Nephron (organoid): Measurements from ENCODE around the gene CNST.

Source experiments
- H3K27ac Mint-ChIP-seq, 3 experiments: 2 replicates each; pipeline ENCODE4 v1.8.0; 2020; ENCODE audit warnings: mixed read lengths in 3 of 3, mild to moderate bottlenecking in 2 of 3, moderate library complexity in 1 of 3
- H3K27me3 Mint-ChIP-seq: 2 replicates; pipeline ENCODE4 v1.8.0; 2021; ENCODE audit warnings: low read depth, mild to moderate bottlenecking, moderate library complexity, mixed read lengths
- H3K36me3 Mint-ChIP-seq: 2 replicates; pipeline ENCODE4 v1.8.0; 2020; ENCODE audit warnings: low read depth, mixed read lengths
- H3K4me1 Mint-ChIP-seq: 2 replicates; pipeline ENCODE4 v1.8.0; 2020; ENCODE audit warnings: mixed read lengths
- H3K4me3 Mint-ChIP-seq, 3 experiments: 2 replicates each; pipeline ENCODE4 v1.8.0; 2020; ENCODE audit warnings: mild to moderate bottlenecking in 3 of 3, mixed read lengths in 3 of 3, moderate library complexity in 2 of 3
- H3K9me3 Mint-ChIP-seq: 2 replicates; pipeline ENCODE4 v1.8.0; 2020; ENCODE audit warnings: mixed read lengths
- TF ChIP-seq, protein P1 (sequence below), 3 experiments: fragments of 200-600 bp; sonication (generic); IDR thresholded peaks; one replicate each; pipeline ENCODE4 v1.5.0; 2021; ENCODE audit warnings: antibody characterized with exemption in 3 of 3; ENCODE audit not compliant: unreplicated experiment in 3 of 3

Gene CNST

DNA sequence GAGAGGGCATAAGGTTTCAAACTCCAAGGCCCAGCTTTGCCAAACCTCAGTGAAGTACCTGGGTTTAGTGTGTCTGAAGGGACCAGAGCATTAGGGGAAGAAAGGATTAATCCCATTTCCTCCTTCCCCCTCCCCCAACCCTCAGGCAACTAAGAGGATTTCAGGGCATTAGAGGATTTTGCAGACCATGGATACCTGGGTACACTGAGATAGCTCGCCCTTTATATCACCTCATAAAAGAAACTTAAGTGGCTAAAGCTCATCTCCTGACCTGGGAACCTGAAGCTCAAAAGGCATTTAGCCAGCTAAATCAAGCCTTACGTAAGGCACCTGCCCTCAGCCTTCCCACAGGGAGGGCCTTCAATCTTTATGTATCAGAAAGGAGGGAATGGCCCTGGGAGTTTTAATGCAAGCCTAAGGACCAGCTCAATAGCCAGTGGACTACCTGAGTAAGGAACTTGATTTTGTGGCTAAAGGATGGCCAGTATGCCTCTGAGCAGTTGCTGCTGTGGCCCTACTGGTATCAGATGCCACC lies 32.8 kb upstream of the CNST start:
- Mint-ChIP-seq H3K4me3 (no peak overlapping the region), H3K27ac (no peak overlapping the region), H3K36me3 (peaks cover under 1% of the 10 kb centered on the region), H3K27me3 (peaks cover 9% of the 10 kb centered on the region), H3K4me1 (no peaks in the 10 kb centered on the region), H3K9me3 (peaks cover 17% of the 10 kb centered on the region)
- TF ChIP-seq, protein P1, sequence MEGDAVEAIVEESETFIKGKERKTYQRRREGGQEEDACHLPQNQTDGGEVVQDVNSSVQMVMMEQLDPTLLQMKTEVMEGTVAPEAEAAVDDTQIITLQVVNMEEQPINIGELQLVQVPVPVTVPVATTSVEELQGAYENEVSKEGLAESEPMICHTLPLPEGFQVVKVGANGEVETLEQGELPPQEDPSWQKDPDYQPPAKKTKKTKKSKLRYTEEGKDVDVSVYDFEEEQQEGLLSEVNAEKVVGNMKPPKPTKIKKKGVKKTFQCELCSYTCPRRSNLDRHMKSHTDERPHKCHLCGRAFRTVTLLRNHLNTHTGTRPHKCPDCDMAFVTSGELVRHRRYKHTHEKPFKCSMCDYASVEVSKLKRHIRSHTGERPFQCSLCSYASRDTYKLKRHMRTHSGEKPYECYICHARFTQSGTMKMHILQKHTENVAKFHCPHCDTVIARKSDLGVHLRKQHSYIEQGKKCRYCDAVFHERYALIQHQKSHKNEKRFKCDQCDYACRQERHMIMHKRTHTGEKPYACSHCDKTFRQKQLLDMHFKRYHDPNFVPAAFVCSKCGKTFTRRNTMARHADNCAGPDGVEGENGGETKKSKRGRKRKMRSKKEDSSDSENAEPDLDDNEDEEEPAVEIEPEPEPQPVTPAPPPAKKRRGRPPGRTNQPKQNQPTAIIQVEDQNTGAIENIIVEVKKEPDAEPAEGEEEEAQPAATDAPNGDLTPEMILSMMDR (IDR thresholded peaks at IDR 0.05; ENCODE audit: unreplicated experiment in 3 of 3), result no peak

DNA sequence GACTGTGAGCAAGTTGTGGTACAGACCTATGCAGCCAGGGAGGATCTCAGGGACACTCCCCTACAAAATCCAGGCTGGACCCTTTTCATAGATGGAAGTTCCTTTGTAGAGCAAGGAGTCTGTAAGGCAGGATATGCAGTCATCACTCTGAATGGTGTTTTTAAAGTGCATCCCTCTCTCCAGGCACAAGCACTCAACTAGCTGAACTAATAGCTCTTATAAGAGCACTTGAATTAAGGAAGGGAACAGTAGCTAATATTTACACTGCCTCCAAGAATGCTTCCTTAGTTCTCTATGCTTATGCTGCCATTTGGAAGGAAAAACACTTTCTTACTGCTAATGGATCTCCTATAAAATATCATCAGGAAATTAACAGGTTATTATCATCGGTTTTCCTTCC lies 32.1 kb upstream of the CNST start:
- peaks cover 9% of the 10 kb centered on the region for H3K27me3 Mint-ChIP-seq
- peaks cover 7% of the 10 kb centered on the region for H3K36me3 Mint-ChIP-seq
- H3K4me3 Mint-ChIP-seq, result no peak overlapping the region
- TF ChIP-seq, protein P1 (IDR thresholded peaks at IDR 0.05; ENCODE audit: unreplicated experiment in 3 of 3), result no peak
- no peaks in the 10 kb centered on the region for H3K4me1 Mint-ChIP-seq
- no peak overlapping the region for H3K27ac Mint-ChIP-seq
- H3K9me3 Mint-ChIP-seq, result peaks cover 13% of the 10 kb centered on the region

DNA sequence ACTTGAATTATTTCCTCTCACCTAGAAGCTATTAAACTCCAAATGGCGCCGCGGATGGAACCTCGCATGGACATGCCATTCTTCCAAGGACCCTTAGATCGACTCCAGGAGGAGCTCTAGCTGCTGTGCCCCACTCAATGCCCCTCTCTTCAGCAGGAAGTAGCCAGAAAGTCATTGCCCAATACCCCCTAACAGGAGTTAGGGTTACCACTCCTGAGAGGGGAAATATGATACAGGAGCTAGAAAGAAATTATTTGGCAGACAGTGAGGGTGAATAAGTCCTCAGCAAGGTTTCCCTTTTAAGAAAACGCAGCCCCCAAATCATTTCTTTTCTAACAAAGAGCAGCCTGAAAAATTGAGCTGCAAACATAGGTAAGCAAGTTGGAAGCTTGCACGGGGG lies 28.8 kb upstream of the CNST start:
- Mint-ChIP-seq H3K9me3 (no peaks in the 10 kb centered on the region), H3K4me3 (no peak overlapping the region), H3K27me3 (no peaks in the 10 kb centered on the region), H3K36me3 (peaks cover 16% of the 10 kb centered on the region), H3K4me1 (no peaks in the 10 kb centered on the region), H3K27ac (no peak overlapping the region)
- TF ChIP-seq, protein P1 (IDR thresholded peaks at IDR 0.05; ENCODE audit: unreplicated experiment in 3 of 3), result no peak

DNA sequence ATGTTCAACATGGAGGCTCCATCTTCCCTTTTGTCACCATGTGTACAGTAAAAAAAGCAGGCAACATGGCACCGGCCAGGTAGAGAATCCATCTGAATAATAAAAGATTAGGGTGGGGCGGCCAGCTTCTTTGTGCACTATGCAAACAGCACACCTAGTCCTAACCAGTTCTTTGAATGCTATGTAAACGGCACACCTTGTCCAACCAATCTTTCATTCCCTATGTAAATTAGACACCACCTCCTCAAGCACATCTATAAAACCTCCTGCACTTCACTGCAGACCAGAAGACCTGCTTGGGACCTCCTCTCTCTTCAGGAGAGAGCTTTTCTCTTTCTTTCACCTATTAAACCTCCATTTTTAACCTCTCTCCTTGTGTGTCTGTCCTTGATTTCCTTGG lies 28.4 kb upstream of the CNST start:
- Mint-ChIP-seq H3K27ac (no peak overlapping the region), H3K27me3 (no peaks in the 10 kb centered on the region), H3K4me3 (no peak overlapping the region), H3K9me3 (no peaks in the 10 kb centered on the region), H3K36me3 (peaks cover 16% of the 10 kb centered on the region), H3K4me1 (no peaks in the 10 kb centered on the region)
- TF ChIP-seq, protein P1 (IDR thresholded peaks at IDR 0.05; ENCODE audit: unreplicated experiment in 3 of 3), result no peak

DNA sequence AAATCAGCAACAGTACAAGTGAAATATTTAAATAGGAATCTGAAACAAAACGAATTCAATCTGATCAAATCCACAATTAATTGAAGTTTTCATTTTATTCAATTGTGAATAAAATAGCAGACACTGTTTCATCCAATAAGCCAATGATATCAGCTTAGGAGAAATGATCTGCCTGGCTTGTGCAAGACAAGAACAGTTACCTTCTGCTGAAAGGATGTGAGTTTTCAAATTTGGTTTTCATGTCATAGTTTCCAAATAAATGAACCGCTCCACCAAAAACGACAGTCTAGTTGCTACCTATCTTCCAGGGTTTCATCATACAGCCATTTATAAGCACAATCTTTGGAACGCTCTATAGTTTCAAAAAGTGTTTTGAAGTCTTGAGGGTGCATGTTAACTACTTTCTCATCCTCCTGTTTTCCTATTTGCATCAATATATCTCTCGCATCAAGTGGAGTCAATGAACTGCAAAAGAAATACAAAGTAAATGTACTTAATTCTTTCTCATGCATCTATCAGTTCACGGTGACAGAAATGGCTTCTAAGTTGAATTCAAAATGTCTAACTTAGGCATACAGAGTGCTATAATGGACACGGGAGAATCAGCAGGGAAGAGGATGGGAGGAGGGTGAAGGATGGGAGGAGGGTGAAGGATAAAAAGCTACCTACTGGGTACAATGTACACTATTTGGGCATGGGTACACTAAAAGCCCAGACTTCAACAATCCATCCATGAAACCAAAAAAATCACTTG lies 25.3 kb upstream of the CNST start:
- TF ChIP-seq, protein P1 (IDR thresholded peaks at IDR 0.05; ENCODE audit: unreplicated experiment in 3 of 3), result no peak
- Mint-ChIP-seq H3K36me3 (peaks cover 28% of the 10 kb centered on the region), H3K4me3 (no peak overlapping the region)

DNA sequence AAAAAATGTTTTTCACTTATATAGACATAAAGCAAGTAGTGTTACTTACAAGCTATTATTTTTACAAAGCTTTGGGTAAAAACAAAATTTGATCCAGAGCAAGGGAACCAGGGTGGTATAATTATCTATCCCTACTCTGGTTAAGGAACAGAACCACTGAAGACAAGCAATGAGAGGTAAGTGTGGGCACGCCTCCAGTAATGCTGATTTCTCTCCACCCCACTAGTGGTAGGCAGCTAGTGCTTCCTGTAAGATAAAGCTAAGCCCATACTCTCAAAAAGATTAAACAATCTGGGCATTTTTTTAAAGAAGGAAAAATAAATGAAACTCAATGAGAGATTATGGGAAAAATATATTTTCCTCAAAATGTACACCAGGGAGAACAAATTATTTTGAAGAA lies 22.3 kb upstream of the CNST start:
- Mint-ChIP-seq H3K4me3 (no peak overlapping the region), H3K36me3 (peaks cover 30% of the 10 kb centered on the region), H3K27ac (no peak overlapping the region), H3K4me1 (no peaks in the 10 kb centered on the region), H3K27me3 (no peaks in the 10 kb centered on the region), H3K9me3 (no peaks in the 10 kb centered on the region)
- TF ChIP-seq, protein P1 (IDR thresholded peaks at IDR 0.05; ENCODE audit: unreplicated experiment in 3 of 3), result no peak

More for the DNA sequence above, 25.3 kb upstream of the CNST start:
- Mint-ChIP-seq H3K9me3 (no peaks in the 10 kb centered on the region), H3K4me1 (no peaks in the 10 kb centered on the region), H3K27me3 (no peaks in the 10 kb centered on the region), H3K27ac (no peak overlapping the region)
